Heart right ventricle (tissue), 16 donors: ENCODE results near the gene STXBP4. TPM values are rescaled to one million over a fixed set of nuclear protein-coding genes. Genes with fewer than 3 reads are reported as not detected.

Experiments used
- ATAC-seq, 8 donors: fragments of 200-7000 bp; cut with Tn5 transposase; one replicate each; pipeline ENCODE4 v1.9.1; 2020; ENCODE audit warnings: mild to moderate bottlenecking in 8 of 8, moderate library complexity in 8 of 8, moderate number of reproducible peaks in 1 of 8
- DNase-seq, 2 donors: peaks; one replicate each; pipeline ENCODE4 v3.0.0-alpha.2; 2020
- H3K27ac ChIP-seq, 10 donors: fragments of 200-600 bp; sonication (generic) in 2 of 10; one replicate each; pipeline versions ENCODE4 v1.5.0 to v1.8.0; 2020 to 2022; ENCODE audit warnings: mild to moderate bottlenecking in 3 of 10
- H3K27me3 ChIP-seq, 7 donors: fragments of 200-600 bp; one replicate each; pipeline ENCODE4 v1.8.0; 2021 to 2022; ENCODE audit warnings: mild to moderate bottlenecking in 2 of 7
- H3K36me3 ChIP-seq, 9 donors: fragments of 200-600 bp; sonication (generic) in 1 of 9; one replicate each; pipeline versions ENCODE4 v1.5.0 to v1.8.0; 2020 to 2022; ENCODE audit warnings: mild to moderate bottlenecking in 2 of 9
- H3K4me1 ChIP-seq, 9 donors: fragments of 200-600 bp; sonication (generic) in 1 of 9; one replicate each; pipeline versions ENCODE4 v1.5.0 to v1.8.0; 2020 to 2022; ENCODE audit warnings: mild to moderate bottlenecking in 4 of 9
- H3K4me3 ChIP-seq, 10 donors: fragments of 200-600 bp; sonication (generic) in 2 of 10; one replicate each; pipeline versions ENCODE4 v1.5.0 to v1.8.0; 2020 to 2022; ENCODE audit warnings: mild to moderate bottlenecking in 7 of 10, moderate library complexity in 2 of 10
- H3K9me3 ChIP-seq, 11 donors: fragments of 200-600 bp in 10 of 11; sonication (generic) in 2 of 11; one replicate each; pipeline versions ENCODE4 v1.5.0 to v1.8.0; 2013 to 2022; ENCODE audit warnings: mild to moderate bottlenecking in 2 of 11, control low read depth in 1 of 11, moderate library complexity in 1 of 11
- WGBS, 2 donors: extraction: QIAGEN DNeasy Blood & Tissue Kit; methylation state at CpG; one replicate each; pipeline ENCODE4 v1.1.7; 2013; ENCODE audit warnings: inconsistent platforms in 1 of 2; 5-methylcytosine and 5-hydroxymethylcytosine counted together
- intact Hi-C, 10 donors: fragments of 100-400 bp; cut with DNase I; formaldehyde crosslinking; loops; one replicate each; pipeline versions ENCODE4 v1.11.1 to v1.14.2; 2022
- polyA plus RNA-seq, 2 donors: library from polyadenylated mRNA; stranded (reverse); fragments of 200-250 nt; gene quantifications; one replicate each; pipeline ENCODE4 v1.2.3, GENCODE V29; 2013
- total RNA-seq, 10 donors: library from RNA; stranded (reverse); fragmentation: NEBNext Ultra II Directional in 3 of 10; extraction: Animal tissue kit (Norgen Biotek cat#: 25700) in 3 of 10; gene quantifications; one replicate each; pipeline versions ENCODE4 v1.2.1 to v1.2.4, GENCODE V29; 2021 to 2023
- TF ChIP-seq, protein P1 (sequence below), 9 donors: fragments of 200-600 bp; sonication (generic) in 2 of 9; IDR thresholded peaks; one replicate each; pipeline versions ENCODE4 v1.5.0 to v1.8.0; 2021 to 2022; ENCODE audit warnings: antibody characterized with exemption in 9 of 9, mild to moderate bottlenecking in 5 of 9, moderate library complexity in 1 of 9
- donor health status: Arrhythmogenic right ventricular cardiomyopathy.
- donor health status: ischemic (EF 13 %, LVEDD 7.1; RV severe dilation, severe dysfunction).
- donor health status: healthy with polysubstance abuse.
- donor health status: DM: no; HTN: yes; CAD: no.
- donor health status: DM: no; HTN: no; CAD: no.
- donor health status: ischemic (EF 25% LVEDD 6.9; RV normal size, moderate dysfunction).
- donor health status: ischemic (EF 25% LVEDD 5.7; RV mildly dilated, moderate dysfunction).
- donor health status: healthy.
- donor health status: DM: yes; HTN: yes; CAD: no.
- donor health status: Ischemic cardiomyopathy.
- donor health status: ischemic (EF 35%, LVEDD 5.7; RV mildly dilated, moderate dysfunction).
- donor health status: nonischemic (EF 11% LVEDD 7.7; RV severe dilation, severe dysfunction).
- donor health status: DM: yes; HTN: yes; CAD: no.
- donor health status: PGD.
- donor health status: ischemic (EF 29% LVEDD 5.4; RV normal size, mild dysfunction).
- donor health status: nonischemic (EF 23%, LVEDD 6.1; RV moderate dilation, normal function).

STXBP4 gene
- total and polyA plus RNA-seq, 12 donors: 0.77 to 8.3 (median 5.0) TPM

DNA sequence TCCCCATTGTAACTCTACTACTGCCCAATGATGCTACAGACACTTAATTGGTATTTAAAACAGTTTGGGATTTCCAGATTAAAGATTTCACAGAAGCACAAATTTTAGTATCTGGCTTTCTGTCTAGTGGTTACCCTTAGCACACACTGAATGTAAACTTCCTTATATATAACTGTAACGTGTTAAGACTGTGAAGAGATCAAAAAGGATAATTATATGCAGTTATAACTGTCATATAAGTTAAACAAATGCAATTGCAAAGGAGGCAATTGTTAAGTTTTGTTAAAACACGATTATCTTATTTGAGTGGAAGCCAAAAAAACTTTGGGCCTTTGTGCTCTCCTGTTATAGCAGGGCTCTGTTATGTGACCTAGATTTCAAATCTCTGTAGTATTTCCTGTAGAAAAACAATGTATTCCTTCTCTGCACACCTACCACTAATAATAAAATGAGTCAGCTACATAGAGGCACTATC is 147.9 kb downstream of the STXBP4 start:
- intact Hi-C loops: no loop called here
- Histone ChIP-seq H3K4me3 (no peak overlapping the region), H3K36me3 (no peaks in the 10 kb centered on the region), H3K9me3 (no peaks in the 10 kb centered on the region), H3K4me1 (peaks cover 0 to 18% (median 9%) of the 10 kb centered on the region in 9 donors), H3K27ac (peak overlapping the region in 2 of 10 donors; percentile 2 to 27), H3K27me3 (no peaks in the 10 kb centered on the region)
- WGBS, 2 donors: 28 to 34% methylated on average over 2 of the region's 2 CpGs
- TF ChIP-seq, protein P1, sequence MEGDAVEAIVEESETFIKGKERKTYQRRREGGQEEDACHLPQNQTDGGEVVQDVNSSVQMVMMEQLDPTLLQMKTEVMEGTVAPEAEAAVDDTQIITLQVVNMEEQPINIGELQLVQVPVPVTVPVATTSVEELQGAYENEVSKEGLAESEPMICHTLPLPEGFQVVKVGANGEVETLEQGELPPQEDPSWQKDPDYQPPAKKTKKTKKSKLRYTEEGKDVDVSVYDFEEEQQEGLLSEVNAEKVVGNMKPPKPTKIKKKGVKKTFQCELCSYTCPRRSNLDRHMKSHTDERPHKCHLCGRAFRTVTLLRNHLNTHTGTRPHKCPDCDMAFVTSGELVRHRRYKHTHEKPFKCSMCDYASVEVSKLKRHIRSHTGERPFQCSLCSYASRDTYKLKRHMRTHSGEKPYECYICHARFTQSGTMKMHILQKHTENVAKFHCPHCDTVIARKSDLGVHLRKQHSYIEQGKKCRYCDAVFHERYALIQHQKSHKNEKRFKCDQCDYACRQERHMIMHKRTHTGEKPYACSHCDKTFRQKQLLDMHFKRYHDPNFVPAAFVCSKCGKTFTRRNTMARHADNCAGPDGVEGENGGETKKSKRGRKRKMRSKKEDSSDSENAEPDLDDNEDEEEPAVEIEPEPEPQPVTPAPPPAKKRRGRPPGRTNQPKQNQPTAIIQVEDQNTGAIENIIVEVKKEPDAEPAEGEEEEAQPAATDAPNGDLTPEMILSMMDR (IDR thresholded peaks at IDR 0.05): no peak
- DNase-seq (no peak), ATAC-seq (peak in 1 of 8 donors; percentile 58)

DNA sequence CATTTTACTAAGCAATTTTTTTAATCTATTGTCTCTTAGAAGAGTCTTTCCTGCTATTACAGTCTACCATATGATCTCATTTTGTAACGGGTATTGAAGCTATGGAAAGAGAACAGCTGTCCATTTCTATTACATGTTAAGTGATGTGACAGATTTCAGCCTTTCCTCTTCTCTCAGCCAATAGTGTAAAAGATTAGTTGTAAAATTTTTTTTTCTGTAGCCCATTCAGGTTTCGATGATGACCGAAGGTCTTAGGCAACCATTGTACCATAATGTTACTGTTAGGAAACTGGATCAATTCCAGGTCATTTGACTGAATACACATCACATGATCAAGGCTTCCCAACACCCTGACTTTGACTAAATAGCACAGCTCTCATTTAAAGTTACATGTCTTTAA is 148.6 kb downstream of the STXBP4 start:
- Histone ChIP-seq H3K4me1 (peaks cover 0 to 18% (median 9%) of the 10 kb centered on the region in 9 donors), H3K36me3 (no peaks in the 10 kb centered on the region), H3K4me3 (no peak overlapping the region), H3K9me3 (no peaks in the 10 kb centered on the region), H3K27me3 (no peaks in the 10 kb centered on the region), H3K27ac (peak overlapping the region in 1 of 10 donors; percentile 27)
- no peak for DNase-seq
- intact Hi-C loops: no loop called here
- WGBS, 2 donors: 38 to 47% methylated on average over 3 of the region's 3 CpGs
- TF ChIP-seq, protein P1 (IDR thresholded peaks at IDR 0.05): no peak
- ATAC-seq: peak in 4 of 8 donors; percentile 28 to 48 (median 34)

DNA sequence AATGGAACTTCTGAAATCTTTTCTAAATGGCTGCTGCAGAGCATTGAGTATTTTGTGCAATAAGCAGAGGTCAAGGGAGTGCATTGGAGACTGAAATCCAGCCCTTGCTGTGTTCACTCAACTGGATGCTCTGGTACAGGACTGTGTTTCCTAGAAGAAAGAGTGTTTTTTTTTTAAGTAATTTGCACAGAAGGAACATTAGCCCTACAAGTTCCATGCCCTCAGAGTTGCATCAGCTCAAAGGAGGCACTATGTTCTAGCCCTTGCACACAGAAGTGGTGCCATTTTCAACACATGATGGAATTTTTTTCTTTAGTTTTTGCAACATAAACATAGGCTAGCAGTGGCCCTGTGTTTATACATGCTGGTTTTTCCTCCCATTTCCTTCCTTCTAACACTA is 152.1 kb downstream of the STXBP4 start:
- no peaks in the 10 kb centered on the region for H3K36me3 ChIP-seq
- no peaks in the 10 kb centered on the region for H3K9me3 ChIP-seq
- H3K4me3 ChIP-seq: no peak overlapping the region
- no peak overlapping the region for H3K27ac ChIP-seq
- H3K27me3 ChIP-seq: no peaks in the 10 kb centered on the region
- ATAC-seq: no peak
- intact Hi-C loops: no loop called here
- H3K4me1 ChIP-seq: peaks cover 0 to 18% (median 9%) of the 10 kb centered on the region in 9 donors
- no peak for DNase-seq
- TF ChIP-seq, protein P1 (IDR thresholded peaks at IDR 0.05): no peak

DNA sequence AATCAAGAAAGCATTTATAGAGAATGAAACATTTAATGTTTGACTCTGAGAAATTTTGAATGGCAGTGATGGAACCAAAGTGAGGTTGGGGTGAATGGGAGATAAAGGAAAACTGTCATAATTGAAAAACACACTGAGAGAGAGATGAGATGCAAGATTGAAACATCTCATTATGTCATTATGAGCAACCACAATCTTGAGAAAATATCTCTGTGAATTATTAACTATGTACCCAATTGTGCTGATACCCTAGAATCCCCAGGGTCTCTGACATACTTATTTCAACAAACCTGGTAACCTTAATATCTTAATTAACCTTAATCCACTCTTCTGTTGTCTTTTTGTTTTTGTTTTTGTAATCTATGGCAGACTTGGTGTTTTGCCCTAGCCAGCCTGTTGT is 152.7 kb downstream of the STXBP4 start:
- no peak for ATAC-seq
- no peaks in the 10 kb centered on the region for H3K9me3 ChIP-seq
- TF ChIP-seq, protein P1 (IDR thresholded peaks at IDR 0.05): no peak

More for the DNA sequence above, 152.7 kb downstream of the STXBP4 start:
- no peak overlapping the region for H3K27ac ChIP-seq
- peaks cover 0 to 15% (median 9%) of the 10 kb centered on the region in 9 donors for H3K4me1 ChIP-seq
- intact Hi-C loops: no loop called here
- DNase-seq: no peak
- H3K36me3 ChIP-seq: no peaks in the 10 kb centered on the region
- no peaks in the 10 kb centered on the region for H3K27me3 ChIP-seq
- H3K4me3 ChIP-seq: no peak overlapping the region
